A549 (cell line): ENCODE results near the gene CIB4.

Experiments
- CEBPB ChIP-seq, 2 experiments: fragments of >200 bp in 1 of 2; sonication (Bioruptor Twin) in 1 of 2; formaldehyde crosslinking in 1 of 2; IDR thresholded peaks; 2 replicates each; pipeline ENCODE4 v1.6.1; 2012 to 2016
- HDAC2 ChIP-seq: fragments of 200-600 bp; sonication (generic); IDR thresholded peaks from 2 replicates; pipeline ENCODE4 v1.6.1; 2016
- POLR2A ChIP-seq: IDR thresholded peaks from 2 replicates; pipeline ENCODE4 v1.6.1; 2012; ENCODE audit warnings: mild to moderate bottlenecking, low read length
- RCOR1 ChIP-seq: fragments of 150-350 bp; IDR thresholded peaks from 2 replicates; pipeline ENCODE4 v1.6.1; 2014; ENCODE audit warnings: antibody characterized with exemption, low read length, low read depth
- TF ChIP-seq, protein P1 (sequence below): fragments of >200 bp; sonication (Bioruptor Twin); formaldehyde crosslinking; IDR thresholded peaks from 3 replicates; pipeline ENCODE4 v1.5.1; 2016

DNA sequence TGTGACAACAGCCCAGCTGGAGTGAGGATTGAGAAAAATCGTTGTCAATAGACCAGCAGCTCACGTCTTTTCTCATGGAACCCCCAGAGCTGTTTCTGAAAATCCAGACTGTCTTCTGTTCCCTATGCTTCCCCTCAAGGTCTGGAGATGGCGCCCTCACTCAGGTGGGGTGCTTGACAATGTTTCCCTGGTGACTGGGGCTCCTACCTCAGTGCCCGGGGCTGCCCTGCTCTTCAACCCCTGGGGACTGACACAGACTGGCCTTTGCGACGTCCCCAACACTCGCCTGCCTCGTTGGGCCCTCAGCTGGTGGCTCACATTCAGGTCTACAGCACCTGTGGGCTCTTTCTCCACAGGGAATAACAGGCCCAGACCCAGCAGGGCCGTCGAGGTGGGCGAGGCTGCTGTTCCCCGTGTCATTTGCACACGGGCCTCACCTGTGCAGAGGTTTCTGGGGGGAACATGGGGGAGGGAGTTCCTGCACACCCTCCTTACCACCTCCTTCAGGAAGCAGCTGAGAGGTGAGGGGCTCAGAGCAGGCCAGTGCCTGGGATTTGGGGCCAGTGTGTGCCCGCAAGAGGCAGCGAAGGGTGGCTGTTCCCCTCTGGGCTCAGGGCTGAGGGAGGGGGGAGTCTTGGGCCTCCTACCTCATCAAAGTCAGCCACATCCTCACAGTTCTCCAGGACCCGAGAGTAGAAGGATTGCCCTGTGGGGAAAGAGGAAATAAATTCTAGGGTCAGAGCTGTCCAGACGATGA is 103.9 kb downstream of the CIB4 start:
- TF ChIP-seq, protein P1, sequence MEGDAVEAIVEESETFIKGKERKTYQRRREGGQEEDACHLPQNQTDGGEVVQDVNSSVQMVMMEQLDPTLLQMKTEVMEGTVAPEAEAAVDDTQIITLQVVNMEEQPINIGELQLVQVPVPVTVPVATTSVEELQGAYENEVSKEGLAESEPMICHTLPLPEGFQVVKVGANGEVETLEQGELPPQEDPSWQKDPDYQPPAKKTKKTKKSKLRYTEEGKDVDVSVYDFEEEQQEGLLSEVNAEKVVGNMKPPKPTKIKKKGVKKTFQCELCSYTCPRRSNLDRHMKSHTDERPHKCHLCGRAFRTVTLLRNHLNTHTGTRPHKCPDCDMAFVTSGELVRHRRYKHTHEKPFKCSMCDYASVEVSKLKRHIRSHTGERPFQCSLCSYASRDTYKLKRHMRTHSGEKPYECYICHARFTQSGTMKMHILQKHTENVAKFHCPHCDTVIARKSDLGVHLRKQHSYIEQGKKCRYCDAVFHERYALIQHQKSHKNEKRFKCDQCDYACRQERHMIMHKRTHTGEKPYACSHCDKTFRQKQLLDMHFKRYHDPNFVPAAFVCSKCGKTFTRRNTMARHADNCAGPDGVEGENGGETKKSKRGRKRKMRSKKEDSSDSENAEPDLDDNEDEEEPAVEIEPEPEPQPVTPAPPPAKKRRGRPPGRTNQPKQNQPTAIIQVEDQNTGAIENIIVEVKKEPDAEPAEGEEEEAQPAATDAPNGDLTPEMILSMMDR, result no peak
- TF ChIP-seq POLR2A (no peak), CEBPB (IDR thresholded peaks at IDR 0.05) (no peak), HDAC2 (no peak), RCOR1 (no peak)
